HepG2 (cell line): ENCODE data around the gene SECTM1. TPM values are rescaled to one million over a fixed set of nuclear protein-coding genes. Genes with fewer than 3 reads are reported as not detected.

ENCODE experiments used
- AHR ChIP-seq: IDR thresholded peaks from 2 replicates; pipeline ENCODE4 v1.6.1; 2018; ENCODE audit warnings: missing genetic modification reagents, missing compliant biosample characterization
- ATF2 ChIP-seq: sonication (generic); formaldehyde crosslinking; IDR thresholded peaks from 2 replicates; pipeline ENCODE4 v1.4.0; 2020; ENCODE audit warnings: missing genetic modification reagents
- CHD2 ChIP-seq: IDR thresholded peaks from 2 replicates; pipeline ENCODE4 v1.6.1; 2011; ENCODE audit warnings: low read depth, low read length, improper control_type of control experiment
- CREB3 ChIP-seq: sonication (generic); formaldehyde crosslinking; IDR thresholded peaks from 2 replicates; pipeline ENCODE4 v1.5.0; 2020; ENCODE audit warnings: missing genetic modification reagents
- ELK4 ChIP-seq: sonication (generic); formaldehyde crosslinking; IDR thresholded peaks from 2 replicates; pipeline ENCODE4 v1.9.0; 2021; ENCODE audit warnings: missing genetic modification reagents, borderline replicate concordance
- HNF4A ChIP-seq: sonication (generic); formaldehyde crosslinking; IDR thresholded peaks from 2 replicates; pipeline ENCODE4 v1.4.0; 2020; ENCODE audit warnings: missing genetic modification reagents
- MAFK ChIP-seq, 2 experiments: IDR thresholded peaks in 1 of 2; conservative IDR thresholded peaks in 1 of 2; 2 replicates each; pipeline ENCODE4 v1.6.1; 2011; ENCODE audit warnings: improper control_type of control experiment in 2 of 2, low read length in 2 of 2
- MLLT10 ChIP-seq: sonication (generic); formaldehyde crosslinking; IDR thresholded peaks from 2 replicates; pipeline ENCODE4 v1.4.0; 2020; ENCODE audit warnings: missing genetic modification reagents
- RFX3 ChIP-seq: IDR thresholded peaks from 2 replicates; pipeline ENCODE4 v1.6.1; 2016; ENCODE audit warnings: missing biosample characterization, missing genetic modification reagents
- SALL2 ChIP-seq: sonication (generic); formaldehyde crosslinking; IDR thresholded peaks from 2 replicates; pipeline ENCODE4 v1.8.1; 2023; ENCODE audit warnings: mild to moderate bottlenecking, missing genetic modification reagents, inconsistent platforms
- SETDB1 ChIP-seq: sonication (generic); formaldehyde crosslinking; IDR thresholded peaks from 2 replicates; pipeline ENCODE4 v1.5.1; 2020; ENCODE audit warnings: missing genetic modification reagents, mild to moderate bottlenecking, borderline replicate concordance
- SP140L ChIP-seq: sonication (generic); formaldehyde crosslinking; IDR thresholded peaks from 2 replicates; pipeline ENCODE4 v1.4.0; 2020; ENCODE audit warnings: missing genetic modification reagents, borderline replicate concordance
- TBL1XR1 ChIP-seq: fragments of 150-350 bp; IDR thresholded peaks from 2 replicates; pipeline ENCODE4 v1.6.1; 2014; ENCODE audit warnings: borderline replicate concordance, low read length; ENCODE audit not compliant: partially characterized antibody
- ZNF382 ChIP-seq: sonication (generic); formaldehyde crosslinking; IDR thresholded peaks from 2 replicates; pipeline ENCODE4 v1.5.0; 2020; ENCODE audit warnings: missing genetic modification reagents, mild to moderate bottlenecking, borderline replicate concordance
- ZNF550 ChIP-seq: sonication (generic); formaldehyde crosslinking; IDR thresholded peaks from 2 replicates; pipeline ENCODE4 v1.4.0; 2020; ENCODE audit warnings: mild to moderate bottlenecking, missing genetic modification reagents, borderline replicate concordance
- ZNF782 ChIP-seq: sonication (generic); formaldehyde crosslinking; IDR thresholded peaks from 2 replicates; pipeline ENCODE4 v1.4.0; 2020; ENCODE audit warnings: missing genetic modification reagents, mild to moderate bottlenecking, borderline replicate concordance
- ZSCAN12 ChIP-seq: sonication (generic); formaldehyde crosslinking; IDR thresholded peaks from 2 replicates; pipeline ENCODE4 v1.9.0; 2021; ENCODE audit warnings: mild to moderate bottlenecking, missing genetic modification reagents
- polyA plus RNA-seq, 8 experiments: library from polyadenylated mRNA; depleted of rRNA in 3 of 8; stranded (reverse) in 7 of 8; unstranded in 1 of 8; fragments of >200 nt; fragmentation: Illumina TruSeq in 4 of 8; extraction: Trizol in 4 of 8; gene quantifications; 2 replicates each; pipeline versions ENCODE4 v1.2.1 to v1.2.3, GENCODE V29; 2011 to 2016; ENCODE audit warnings: low read depth in 4 of 8, missing spikeins in 1 of 8, mixed read lengths in 1 of 8; ENCODE audit not compliant: insufficient read depth in 1 of 8
- total RNA-seq, 5 experiments: library from RNA; depleted of rRNA; stranded (reverse); fragments of >200 nt; fragmentation: Illumina TruSeq; extraction: Trizol; gene quantifications; 2 replicates each; pipeline ENCODE4 v1.2.3, GENCODE V29; 2016; ENCODE audit warnings: low read depth in 1 of 5
- TF ChIP-seq, protein P1 (sequence below): IDR thresholded peaks from 2 replicates; pipeline ENCODE4 v1.6.1; 2016; ENCODE audit warnings: low read depth, missing genetic modification reagents, missing compliant biosample characterization

Gene SECTM1
- total and polyA plus RNA-seq, 2 of the 13 experiments (the other 11 are each of a cell fraction or from before 2014, with no cell fraction given), result 3.5 to 5.3 TPM

- TF ChIP-seq, protein P1, sequence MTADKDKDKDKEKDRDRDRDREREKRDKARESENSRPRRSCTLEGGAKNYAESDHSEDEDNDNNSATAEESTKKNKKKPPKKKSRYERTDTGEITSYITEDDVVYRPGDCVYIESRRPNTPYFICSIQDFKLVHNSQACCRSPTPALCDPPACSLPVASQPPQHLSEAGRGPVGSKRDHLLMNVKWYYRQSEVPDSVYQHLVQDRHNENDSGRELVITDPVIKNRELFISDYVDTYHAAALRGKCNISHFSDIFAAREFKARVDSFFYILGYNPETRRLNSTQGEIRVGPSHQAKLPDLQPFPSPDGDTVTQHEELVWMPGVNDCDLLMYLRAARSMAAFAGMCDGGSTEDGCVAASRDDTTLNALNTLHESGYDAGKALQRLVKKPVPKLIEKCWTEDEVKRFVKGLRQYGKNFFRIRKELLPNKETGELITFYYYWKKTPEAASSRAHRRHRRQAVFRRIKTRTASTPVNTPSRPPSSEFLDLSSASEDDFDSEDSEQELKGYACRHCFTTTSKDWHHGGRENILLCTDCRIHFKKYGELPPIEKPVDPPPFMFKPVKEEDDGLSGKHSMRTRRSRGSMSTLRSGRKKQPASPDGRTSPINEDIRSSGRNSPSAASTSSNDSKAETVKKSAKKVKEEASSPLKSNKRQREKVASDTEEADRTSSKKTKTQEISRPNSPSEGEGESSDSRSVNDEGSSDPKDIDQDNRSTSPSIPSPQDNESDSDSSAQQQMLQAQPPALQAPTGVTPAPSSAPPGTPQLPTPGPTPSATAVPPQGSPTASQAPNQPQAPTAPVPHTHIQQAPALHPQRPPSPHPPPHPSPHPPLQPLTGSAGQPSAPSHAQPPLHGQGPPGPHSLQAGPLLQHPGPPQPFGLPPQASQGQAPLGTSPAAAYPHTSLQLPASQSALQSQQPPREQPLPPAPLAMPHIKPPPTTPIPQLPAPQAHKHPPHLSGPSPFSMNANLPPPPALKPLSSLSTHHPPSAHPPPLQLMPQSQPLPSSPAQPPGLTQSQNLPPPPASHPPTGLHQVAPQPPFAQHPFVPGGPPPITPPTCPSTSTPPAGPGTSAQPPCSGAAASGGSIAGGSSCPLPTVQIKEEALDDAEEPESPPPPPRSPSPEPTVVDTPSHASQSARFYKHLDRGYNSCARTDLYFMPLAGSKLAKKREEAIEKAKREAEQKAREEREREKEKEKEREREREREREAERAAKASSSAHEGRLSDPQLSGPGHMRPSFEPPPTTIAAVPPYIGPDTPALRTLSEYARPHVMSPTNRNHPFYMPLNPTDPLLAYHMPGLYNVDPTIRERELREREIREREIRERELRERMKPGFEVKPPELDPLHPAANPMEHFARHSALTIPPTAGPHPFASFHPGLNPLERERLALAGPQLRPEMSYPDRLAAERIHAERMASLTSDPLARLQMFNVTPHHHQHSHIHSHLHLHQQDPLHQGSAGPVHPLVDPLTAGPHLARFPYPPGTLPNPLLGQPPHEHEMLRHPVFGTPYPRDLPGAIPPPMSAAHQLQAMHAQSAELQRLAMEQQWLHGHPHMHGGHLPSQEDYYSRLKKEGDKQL (CRISPR knock-in tag), result no peak
- no peak for TF ChIP-seq TBL1XR1
- no peak for TF ChIP-seq SETDB1
- TF ChIP-seq AHR (CRISPR knock-in tag), result peak; percentile 18; the same call in 1 of the 2 replicates
- TF ChIP-seq ZNF782 (CRISPR knock-in tag), result peak; percentile 78
- TF ChIP-seq ELK4 (CRISPR knock-in tag), result no peak
- no peak for TF ChIP-seq HNF4A (CRISPR knock-in tag)
- TF ChIP-seq MLLT10 (CRISPR knock-in tag), result no peak
- TF ChIP-seq ZSCAN12 (CRISPR knock-in tag), result no peak
- peak; percentile 76; the same call in 1 of the 2 replicates for TF ChIP-seq SALL2 (CRISPR knock-in tag)
- no peak for TF ChIP-seq ZNF382 (CRISPR knock-in tag)
- TF ChIP-seq RFX3, result no peak
- no peak for TF ChIP-seq ZNF550 (CRISPR knock-in tag)
- no peak for TF ChIP-seq MAFK (conservative IDR thresholded peaks at IDR 0.05 in 1 of 2, IDR thresholded peaks at IDR 0.05 in 1 of 2; ENCODE audit: low read length in 2 of 2)
- no peak for TF ChIP-seq CHD2
- no peak for TF ChIP-seq SP140L (CRISPR knock-in tag)
- TF ChIP-seq CREB3 (CRISPR knock-in tag), result no peak
- TF ChIP-seq ATF2 (CRISPR knock-in tag), result peak; percentile 58
These were observed 18.3 kb upstream of the SECTM1 start (continued) for GRCh38 chr17:82351713-82352488.
